Fibroblast of skin of abdomen (primary cell): ENCODE results near the gene SHB.

ENCODE experiments used
- DNase-seq: peaks from one replicate; pipeline ENCODE4 v3.0.0-alpha.2; 2013

SHB gene

GRCh38 chr9:38023661-38024035, 45.4 kb downstream of the SHB start:
- no peak for DNase-seq

DNA sequence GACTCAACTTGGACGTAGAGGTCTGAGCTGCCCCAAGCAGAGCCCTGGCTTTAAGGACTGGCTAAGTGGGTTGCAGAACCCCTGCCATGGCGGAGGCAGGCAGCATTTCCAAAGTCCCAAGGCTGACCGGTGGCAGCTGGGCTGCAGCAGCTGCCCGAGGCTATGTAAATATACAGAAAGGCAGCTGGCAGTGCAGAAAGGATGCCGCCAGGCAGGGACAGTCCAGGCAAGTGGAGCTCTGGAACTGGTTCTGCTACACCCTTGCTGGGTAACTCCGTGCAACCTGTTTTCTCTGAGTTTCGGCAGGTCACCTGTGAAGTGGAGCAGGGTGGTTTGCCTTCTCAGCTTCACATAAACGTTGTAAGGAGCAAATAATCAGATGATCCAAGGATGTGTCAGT, 46.0 kb downstream of the SHB start:
- no peak for DNase-seq

DNA sequence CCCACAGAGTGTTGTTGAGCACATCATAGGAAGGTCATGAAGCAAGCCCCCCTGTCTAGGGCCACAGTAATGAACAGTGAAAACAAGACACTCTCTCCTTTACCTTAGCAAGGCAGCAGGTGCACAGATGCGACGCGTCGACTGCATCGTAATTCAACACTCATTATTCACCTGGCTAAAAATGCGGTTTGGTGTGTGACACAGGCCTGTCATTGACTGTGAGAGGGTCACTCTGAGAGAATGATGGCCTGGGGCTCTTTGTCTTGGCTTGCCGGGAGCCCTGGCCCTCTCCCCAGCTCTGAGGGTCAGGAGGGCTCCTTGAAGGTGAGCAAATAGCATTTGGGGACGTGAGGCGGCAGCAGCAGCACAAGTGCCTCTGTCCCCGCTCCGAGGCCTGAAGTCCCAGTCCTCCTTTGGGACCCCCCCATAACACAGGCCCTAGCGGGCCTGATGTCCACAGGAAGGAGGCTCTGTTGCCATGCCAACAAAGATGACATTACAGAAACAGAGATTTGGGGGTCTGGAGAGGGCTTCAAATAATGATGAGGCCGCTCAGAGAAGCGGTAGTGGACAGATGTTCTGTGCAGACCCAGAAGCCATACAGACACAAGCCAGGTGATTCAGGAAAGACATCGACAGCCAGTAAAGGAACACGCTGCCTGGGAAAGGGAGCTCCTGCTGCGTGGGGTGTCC, 46.7 kb downstream of the SHB start:
- DNase-seq, result no peak

- DNase-seq, result no peak
Observed at GRCh38 chr9:38020151-38021076, 48.6 kb downstream of the SHB start.

- no peak for DNase-seq
Observed at GRCh38 chr9:38019731-38020130, 49.3 kb downstream of the SHB start.

DNA sequence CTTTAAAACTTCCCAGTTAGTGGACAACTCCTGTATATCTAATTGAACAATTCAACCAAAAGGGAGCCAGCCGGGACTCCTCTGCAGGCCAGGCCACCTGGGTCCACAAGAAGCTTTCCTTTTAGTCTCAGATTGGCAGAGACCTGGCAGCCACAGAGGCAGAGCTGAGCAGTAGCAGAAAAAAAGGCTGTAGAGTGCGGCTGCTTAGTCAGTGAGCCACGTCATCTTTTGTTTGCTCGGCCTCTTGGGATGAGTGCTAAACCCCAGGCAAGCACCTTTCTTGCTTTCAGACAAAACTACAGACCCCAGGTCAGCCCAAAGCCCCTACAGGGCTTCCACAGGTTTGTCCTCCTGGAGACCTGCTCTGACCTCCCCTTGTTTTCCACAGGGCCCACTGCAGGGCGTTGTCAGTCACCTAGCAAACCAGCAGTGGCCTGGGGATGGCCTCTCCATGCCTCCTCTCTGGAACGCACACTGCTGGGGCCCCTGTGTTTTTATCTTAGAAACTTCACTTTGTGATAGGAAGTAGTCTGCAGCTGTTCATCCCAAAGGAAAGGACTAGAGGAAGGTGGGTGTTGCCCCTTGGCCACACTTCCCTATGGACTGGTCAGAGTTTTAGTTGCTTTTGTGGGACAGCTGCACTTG, 49.9 kb downstream of the SHB start:
- DNase-seq, result peak; percentile 79

GRCh38 chr9:38018241-38018957, 50.6 kb downstream of the SHB start:
- DNase-seq, result peak; percentile 68

DNA sequence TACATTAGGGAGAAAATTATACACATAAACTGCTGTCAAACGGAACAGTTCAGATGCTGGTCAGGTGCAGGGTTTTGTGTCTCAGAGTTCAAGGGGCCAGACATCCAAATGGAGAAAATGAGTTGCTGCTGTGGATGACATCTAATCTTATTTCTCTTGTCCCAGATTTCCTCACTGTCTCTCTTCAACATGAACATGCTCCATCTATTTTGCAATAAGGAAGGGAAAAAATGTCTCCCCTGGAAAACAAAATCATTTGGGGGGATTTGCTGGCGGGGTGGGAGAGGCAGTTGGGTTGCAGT, 51.2 kb downstream of the SHB start:
- no peak for DNase-seq

DNA sequence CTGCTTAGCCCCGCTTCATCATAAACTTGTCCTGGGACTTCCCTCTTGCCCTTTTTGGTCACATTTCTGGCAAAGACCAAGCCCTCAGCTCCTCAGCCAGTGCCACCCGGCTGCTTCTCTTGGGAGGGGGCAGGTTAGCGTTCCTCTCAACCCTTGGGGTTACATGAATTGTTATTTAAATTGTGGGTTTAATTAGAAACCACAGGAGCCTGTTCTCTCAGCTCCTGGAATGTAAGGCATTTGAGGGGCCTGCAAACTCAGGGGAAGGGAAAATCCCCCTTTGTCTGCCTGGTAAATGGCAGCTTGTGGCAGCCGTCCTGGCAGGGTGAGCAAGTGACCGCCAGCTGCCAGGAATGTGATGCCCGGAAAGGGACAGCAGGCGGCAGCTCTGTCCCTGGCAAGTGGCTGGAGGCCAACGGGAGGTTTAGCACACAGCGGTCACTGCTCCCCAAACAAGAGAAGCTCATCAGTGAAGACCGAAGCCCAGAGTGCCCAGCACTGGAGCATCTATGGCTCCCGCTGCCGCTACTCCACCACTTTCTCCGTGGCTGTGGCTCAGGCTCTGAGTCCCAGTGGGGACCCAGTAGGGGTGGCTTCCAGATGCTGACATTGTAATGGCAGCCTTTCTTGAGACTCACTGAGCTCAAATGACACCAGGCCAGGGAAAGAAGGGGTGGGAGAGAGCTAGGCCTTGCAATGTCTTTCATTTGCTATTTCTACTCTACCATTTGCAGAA, 51.7 kb downstream of the SHB start:
- peak; percentile 87 for DNase-seq

- DNase-seq, result peak; percentile 80
Observed at GRCh38 chr9:38016375-38017135, 52.5 kb downstream of the SHB start.

- no peak for DNase-seq
Observed at GRCh38 chr9:38015906-38016305, 53.1 kb downstream of the SHB start.

DNA sequence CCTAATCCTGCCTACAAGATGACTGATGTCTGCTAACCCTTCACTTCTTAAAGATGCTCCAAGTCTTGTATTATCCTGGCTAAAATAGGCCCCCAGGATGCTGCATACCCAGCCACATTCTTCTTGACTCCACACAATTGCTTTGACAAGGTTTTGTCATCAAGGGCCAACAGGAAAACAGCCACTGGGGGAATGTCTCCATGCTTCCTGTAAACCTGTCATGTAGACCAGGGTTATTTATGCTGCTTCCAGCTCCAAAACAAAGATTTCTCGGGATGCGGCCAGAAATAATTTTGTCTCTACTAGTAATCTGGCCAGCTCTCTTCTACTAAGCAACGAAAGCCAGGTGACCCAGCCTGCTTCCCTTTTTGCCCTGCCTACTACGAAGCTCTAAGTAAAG, 53.8 kb downstream of the SHB start:
- DNase-seq, result no peak

- peak; percentile 45 for DNase-seq
Observed at GRCh38 chr9:38012767-38013450, 56.1 kb downstream of the SHB start.

DNA sequence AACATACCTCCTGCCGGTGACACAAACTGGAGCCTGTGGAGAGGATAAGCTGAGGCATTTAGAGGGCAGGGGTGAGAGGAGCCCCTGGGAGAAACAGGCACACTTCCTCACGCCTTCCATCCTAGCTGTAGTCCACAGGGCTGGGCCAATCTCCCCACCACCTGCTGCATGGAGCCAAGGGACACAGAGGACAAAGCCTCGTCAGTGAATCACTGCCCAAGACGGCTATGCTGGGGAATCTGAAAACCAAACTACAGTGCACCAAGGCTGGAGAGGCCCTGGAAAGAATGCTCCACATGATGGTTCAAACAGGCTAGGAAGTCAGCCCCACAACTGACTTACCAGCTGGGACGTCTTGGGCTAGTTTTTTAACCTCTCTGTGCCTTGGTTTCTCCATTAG, 57.0 kb downstream of the SHB start:
- no peak for DNase-seq

GRCh38 chr9:38010918-38011704, 57.9 kb downstream of the SHB start:
- DNase-seq, result no peak

GRCh38 chr9:38009990-38010389, 59.0 kb downstream of the SHB start:
- no peak for DNase-seq

GRCh38 chr9:38009035-38009501, 60.0 kb downstream of the SHB start:
- DNase-seq, result no peak

- peak; percentile 89 for DNase-seq
Observed at GRCh38 chr9:38008168-38009034, 60.6 kb downstream of the SHB start.

- DNase-seq, result no peak
Observed at GRCh38 chr9:38007016-38007415, 62.0 kb downstream of the SHB start.
